Neural crest cell (in vitro differentiated cells): ENCODE measurements around the gene VAPB. TPM values are rescaled to one million over a fixed set of nuclear protein-coding genes. Genes with fewer than 3 reads are reported as not detected.
A peak's percentile ranks its signal among the peaks of the same experiment; 100 is the strongest.

Source experiments
- DNase-seq: peaks from one replicate; pipeline ENCODE4 v3.0.0; 2021; ENCODE audit warnings: low read depth, mixed read lengths, low spot score
- H3K27ac Mint-ChIP-seq: one replicate; pipeline ENCODE4 v1.8.0; 2021; ENCODE audit warnings: mild to moderate bottlenecking, mixed read lengths; ENCODE audit not compliant: unreplicated experiment
- H3K27me3 Mint-ChIP-seq: 2 replicates; pipeline ENCODE4 v1.8.0; 2021; ENCODE audit warnings: low read depth, mild to moderate bottlenecking, mixed read lengths
- H3K36me3 Mint-ChIP-seq: 2 replicates; pipeline ENCODE4 v1.8.0; 2021; ENCODE audit warnings: low read depth, mild to moderate bottlenecking, mixed read lengths
- H3K4me1 Mint-ChIP-seq: 2 replicates; pipeline ENCODE4 v1.8.0; 2021; ENCODE audit warnings: mixed read lengths
- H3K4me3 Mint-ChIP-seq: one replicate; pipeline ENCODE4 v1.8.0; 2021; ENCODE audit warnings: mild to moderate bottlenecking, mixed read lengths
- H3K9me3 Mint-ChIP-seq: 2 replicates; pipeline ENCODE4 v1.8.0; 2021; ENCODE audit warnings: mixed read lengths
- CTCF ChIP-seq: fragments of 200-600 bp; sonication (generic); conservative IDR thresholded peaks from 2 replicates; pipeline ENCODE4 v1.5.0; 2021; ENCODE audit warnings: antibody characterized with exemption, mild to moderate bottlenecking
- total RNA-seq: library from RNA; stranded (reverse); gene quantifications from 2 replicates; pipeline ENCODE4 v1.2.1, GENCODE V29; 2021

The VAPB gene
- total RNA-seq, 1 donor from 2014 or later, result 57.7 TPM

DNA sequence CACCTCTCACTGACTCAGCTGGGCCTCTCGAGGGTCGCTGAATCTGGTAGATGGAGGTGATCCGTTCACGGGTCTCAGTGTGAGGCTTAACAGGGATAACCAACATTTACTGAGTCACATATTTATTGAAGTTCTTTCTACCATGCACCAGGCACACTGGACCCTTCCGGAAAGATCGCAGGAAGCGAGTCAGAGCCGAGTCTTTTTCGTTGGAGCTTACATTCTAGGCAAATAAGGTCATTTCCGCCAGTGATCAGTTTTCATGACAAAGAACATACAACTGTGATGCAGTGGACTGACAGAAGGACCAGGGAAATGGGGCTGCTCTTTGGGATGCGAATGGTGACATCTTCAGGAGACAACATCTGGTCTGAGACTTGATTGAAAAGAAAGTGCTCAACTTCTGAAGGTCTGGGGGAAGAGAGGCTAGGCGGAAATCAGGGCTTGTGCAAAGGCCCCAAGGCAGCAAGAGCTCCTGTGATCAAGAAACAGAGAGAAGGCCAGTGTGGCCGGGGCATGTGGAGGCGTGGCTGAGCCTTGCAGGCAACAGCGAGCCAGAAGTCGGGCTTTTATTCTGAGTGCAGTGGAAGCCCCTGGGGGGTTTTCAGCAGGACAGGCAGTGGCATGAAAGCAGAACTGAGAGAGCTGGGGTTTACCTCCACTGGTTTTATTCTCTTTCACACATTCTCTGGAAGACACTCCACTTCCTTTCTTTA lies 69.5 kb downstream of the VAPB start:
- Mint-ChIP-seq H3K4me1 (peaks cover 21% of the 10 kb centered on the region), H3K36me3 (peaks cover 25% of the 10 kb centered on the region), H3K27ac (peak overlapping the region; percentile 32), H3K27me3 (no peaks in the 10 kb centered on the region), H3K9me3 (peaks cover 11% of the 10 kb centered on the region), H3K4me3 (no peak overlapping the region)
- DNase-seq, result no peak
- no peak for TF ChIP-seq CTCF

GRCh38 chr20:58459058-58459750 lies 70.2 kb downstream of the VAPB start:
- Mint-ChIP-seq H3K9me3 (peaks cover 8% of the 10 kb centered on the region), H3K27me3 (no peaks in the 10 kb centered on the region), H3K36me3 (peaks cover 21% of the 10 kb centered on the region), H3K27ac (peak overlapping the region; percentile 12), H3K4me3 (no peak overlapping the region), H3K4me1 (peaks cover 21% of the 10 kb centered on the region)
- TF ChIP-seq CTCF, result no peak
- DNase-seq, result no peak

- H3K9me3 Mint-ChIP-seq, result no peaks in the 10 kb centered on the region
- H3K36me3 Mint-ChIP-seq, result peaks cover 8% of the 10 kb centered on the region
- DNase-seq, result no peak
- no peak overlapping the region for H3K4me3 Mint-ChIP-seq
- no peaks in the 10 kb centered on the region for H3K27me3 Mint-ChIP-seq
- TF ChIP-seq CTCF, result no peak
- no peak overlapping the region for H3K27ac Mint-ChIP-seq
- peaks cover 21% of the 10 kb centered on the region for H3K4me1 Mint-ChIP-seq
Observed at GRCh38 chr20:58461104-58461503, 72.1 kb downstream of the VAPB start.

DNA sequence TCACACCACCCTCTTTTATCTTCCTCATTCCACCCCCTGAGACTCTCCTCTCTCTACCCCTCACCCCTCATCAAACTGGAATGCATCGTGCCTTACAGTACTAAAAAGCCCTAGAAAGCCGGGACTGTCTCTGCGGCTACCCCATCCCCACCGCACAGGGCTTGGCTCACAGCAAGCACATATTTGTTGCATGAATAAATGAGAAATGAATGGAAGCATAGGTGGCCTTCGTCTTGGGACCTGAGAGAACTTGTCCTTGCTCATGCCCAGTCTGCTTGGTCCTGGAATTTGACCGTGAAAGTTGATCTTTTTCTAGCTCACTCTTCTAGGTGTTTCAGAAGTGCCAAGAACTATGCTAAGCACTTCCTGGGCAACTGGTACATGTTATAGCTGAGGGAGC lies 72.9 kb downstream of the VAPB start:
- peaks cover 4% of the 10 kb centered on the region for H3K36me3 Mint-ChIP-seq
- TF ChIP-seq CTCF, result no peak
- H3K27ac Mint-ChIP-seq, result peak overlapping the region; percentile 19
- no peaks in the 10 kb centered on the region for H3K9me3 Mint-ChIP-seq
- H3K4me3 Mint-ChIP-seq, result peak overlapping the region; percentile 16
- H3K4me1 Mint-ChIP-seq, result peaks cover 21% of the 10 kb centered on the region
- no peaks in the 10 kb centered on the region for H3K27me3 Mint-ChIP-seq
- DNase-seq, result no peak

- no peak overlapping the region for H3K27ac Mint-ChIP-seq
- no peak for DNase-seq
- H3K27me3 Mint-ChIP-seq, result no peaks in the 10 kb centered on the region
- no peak overlapping the region for H3K4me3 Mint-ChIP-seq
- peaks cover 15% of the 10 kb centered on the region for H3K4me1 Mint-ChIP-seq
- no peak for TF ChIP-seq CTCF
- H3K9me3 Mint-ChIP-seq, result no peaks in the 10 kb centered on the region
- no peaks in the 10 kb centered on the region for H3K36me3 Mint-ChIP-seq
Observed at GRCh38 chr20:58463256-58463655, 74.2 kb downstream of the VAPB start.
